ENCODE results near the gene SLC17A7.
"Not testable (repeated sequence)": the region's sequence is repeated elsewhere in the genome, so short reads cannot be mapped to it uniquely, and the experiment has no call there.

The SLC17A7 gene

DNA sequence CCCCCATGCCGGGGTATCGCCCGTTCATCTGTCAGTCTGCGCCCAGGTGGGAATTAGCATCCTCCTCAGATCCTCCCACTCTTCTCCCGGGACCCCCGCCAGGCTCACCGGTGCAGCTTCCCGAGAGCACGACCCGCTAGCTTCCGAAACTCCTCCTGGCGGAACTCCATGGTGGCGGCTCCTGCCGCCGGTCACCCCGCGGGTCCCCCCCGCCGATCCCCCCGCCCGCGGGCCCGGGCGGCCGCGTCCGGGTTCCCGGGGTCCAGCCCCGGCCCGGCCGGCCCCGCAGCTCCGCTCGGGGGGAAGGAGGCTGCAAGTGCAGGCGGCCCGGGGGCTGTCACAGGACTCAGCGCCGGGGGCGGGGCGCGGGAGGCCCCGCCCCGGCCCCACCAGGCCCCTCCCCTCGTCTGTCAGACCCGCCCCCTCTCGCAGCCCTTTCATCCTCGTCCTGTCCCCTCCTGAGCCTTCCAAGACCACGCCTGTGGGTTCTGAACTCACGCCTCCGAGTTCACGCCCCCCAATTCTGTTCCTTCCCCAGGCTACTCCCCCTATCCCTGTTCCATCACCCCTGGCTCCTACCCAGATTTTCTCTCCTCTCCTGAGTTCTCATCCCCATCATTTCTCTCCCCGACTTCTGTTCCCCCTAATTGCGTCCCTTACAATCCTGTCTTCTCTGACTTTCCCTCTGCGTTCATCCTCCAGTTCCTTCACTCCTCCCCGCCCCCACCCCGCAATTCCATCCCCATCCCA is at the start of gene SLC17A7:
Gene SLC17A7 (minus strand): TSS at position 318 of the 750 bp plus-strand sequence. CDS start 148 bp downstream, at position 170.
- DNase-seq (ENCODE audit: low read depth): no peak

DNA sequence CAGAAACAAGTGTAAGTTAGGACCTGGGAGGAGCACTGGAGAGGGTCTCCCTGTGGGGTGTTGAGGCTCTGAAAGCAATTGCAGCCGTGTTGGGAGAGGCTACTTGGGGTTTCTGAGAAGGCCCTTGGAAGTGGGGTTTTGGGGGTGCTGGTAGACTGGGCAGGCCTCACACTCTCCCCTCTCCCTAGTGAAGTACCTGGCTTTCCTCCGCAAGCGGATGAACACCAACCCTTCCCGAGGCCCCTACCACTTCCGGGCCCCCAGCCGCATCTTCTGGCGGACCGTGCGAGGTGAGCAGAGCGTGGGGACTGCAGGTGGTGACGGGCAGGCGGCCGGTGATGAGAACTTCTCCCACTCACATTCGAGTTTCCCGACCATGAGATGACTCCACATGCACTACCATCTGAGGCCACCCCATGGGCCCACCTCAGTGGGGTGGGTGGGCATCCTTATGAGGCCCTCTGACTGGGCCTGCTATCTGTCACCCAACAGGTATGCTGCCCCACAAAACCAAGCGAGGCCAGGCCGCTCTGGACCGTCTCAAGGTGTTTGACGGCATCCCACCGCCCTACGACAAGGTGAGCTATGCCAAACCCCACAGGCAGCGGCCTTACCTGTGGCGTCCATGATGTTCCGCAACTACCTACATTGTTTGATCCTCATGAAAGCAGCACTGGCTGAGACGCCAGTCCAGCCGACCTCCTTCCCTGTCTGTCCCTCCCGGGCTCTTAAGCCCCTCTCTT is 49.1 kb upstream of the SLC17A7 start:
- no peak for DNase-seq (ENCODE audit: low read depth)

DNA sequence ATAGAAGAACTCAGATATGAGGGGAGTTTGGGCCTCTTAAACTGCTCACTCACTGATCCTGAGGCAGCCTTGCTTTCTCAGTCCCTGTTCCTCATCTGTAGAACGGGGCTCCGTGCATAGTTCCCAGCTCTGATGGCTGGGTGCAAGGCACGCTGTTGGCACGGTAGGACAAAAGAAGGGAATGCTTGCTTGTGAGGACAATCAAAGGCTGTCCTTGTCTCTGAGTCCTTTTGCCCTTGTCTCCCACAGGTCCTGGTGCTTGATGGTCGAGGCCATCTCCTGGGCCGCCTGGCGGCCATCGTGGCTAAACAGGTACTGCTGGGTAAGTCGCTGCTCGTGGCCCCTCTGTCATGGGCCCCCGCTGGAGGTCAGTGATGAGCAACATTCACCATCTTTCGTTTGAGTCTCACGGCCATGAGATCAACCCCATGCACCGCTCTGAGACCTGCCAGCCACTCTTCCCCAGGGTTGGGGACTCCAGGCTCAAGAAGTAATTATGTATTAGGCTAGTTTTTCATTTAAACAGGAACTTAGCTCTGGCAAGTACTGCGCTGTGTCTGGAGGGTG is 48.4 kb upstream of the SLC17A7 start:
- DNase-seq (ENCODE audit: low read depth): no peak

DNA sequence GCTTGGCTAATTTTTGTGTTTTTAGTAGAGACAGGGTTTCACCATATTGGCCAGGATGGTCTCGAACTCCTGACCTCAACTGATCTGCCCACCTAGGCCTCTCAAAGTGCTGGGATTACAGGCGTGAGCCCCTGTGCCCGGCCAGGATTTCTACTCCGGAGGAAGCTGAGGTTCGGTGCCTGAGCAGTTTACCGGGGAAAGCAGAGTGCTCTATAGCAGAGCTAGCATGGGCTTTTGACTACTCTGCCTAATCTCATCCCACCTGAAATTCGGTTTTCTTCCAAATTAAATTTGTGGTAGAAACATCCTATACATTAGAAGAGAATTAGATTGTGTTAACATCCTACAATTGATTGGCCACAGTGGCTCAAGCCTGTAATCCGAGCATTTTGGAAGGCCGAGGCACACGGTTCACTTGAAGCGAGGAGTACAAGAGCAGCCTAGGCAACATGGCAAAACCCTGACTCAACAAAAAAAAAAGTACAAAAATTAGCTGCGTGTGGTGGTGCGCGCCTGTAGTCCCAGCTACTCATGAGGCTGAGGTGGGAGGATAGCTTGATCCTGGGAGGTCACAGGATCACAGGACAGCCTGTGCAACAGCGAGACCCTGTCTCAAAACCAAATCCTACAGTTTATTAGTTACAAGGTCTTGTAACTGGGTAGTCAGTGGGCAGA is 47.7 kb upstream of the SLC17A7 start:
- DNase-seq (ENCODE audit: low read depth): no peak

DNA sequence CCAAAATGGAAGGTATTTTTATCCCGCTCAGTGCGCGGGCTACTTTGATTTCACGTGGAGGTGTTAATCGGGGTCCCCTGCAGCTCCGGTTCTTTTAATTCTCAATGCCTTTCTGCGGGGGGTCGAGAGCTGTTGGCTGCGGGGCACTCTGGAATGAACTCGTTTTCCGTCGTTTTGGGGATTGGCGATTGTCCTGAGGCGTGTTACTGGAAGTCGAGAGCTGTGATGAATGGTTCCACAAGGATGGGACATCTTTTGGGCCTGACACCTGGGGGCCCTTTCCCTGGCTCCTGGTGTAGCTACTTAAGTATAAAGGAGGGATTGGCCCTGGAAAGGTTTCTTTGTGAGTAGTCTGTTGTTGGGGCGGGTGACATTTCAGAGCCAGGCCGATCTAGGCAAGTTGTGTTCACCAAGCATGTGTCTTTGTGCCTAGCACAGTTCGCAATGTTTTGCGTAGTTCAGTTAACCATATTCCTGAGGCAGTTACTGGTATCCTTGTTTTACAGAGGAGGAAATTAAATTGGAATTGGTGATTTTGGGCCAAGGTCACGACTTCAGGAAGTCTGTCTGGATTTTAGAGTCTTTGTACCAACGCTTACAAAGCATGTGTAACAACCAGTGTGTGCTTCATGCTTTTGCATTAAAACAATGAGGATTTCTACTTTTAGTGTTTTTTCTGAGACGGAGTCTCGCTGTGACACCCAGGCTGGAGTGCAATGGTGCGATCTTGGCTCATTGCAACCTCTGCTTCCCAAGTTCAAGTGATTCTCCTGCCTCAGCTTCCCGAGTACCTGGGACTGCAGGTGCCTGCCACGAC is 46.9 kb upstream of the SLC17A7 start:
- DNase-seq (ENCODE audit: low read depth): no peak

DNA sequence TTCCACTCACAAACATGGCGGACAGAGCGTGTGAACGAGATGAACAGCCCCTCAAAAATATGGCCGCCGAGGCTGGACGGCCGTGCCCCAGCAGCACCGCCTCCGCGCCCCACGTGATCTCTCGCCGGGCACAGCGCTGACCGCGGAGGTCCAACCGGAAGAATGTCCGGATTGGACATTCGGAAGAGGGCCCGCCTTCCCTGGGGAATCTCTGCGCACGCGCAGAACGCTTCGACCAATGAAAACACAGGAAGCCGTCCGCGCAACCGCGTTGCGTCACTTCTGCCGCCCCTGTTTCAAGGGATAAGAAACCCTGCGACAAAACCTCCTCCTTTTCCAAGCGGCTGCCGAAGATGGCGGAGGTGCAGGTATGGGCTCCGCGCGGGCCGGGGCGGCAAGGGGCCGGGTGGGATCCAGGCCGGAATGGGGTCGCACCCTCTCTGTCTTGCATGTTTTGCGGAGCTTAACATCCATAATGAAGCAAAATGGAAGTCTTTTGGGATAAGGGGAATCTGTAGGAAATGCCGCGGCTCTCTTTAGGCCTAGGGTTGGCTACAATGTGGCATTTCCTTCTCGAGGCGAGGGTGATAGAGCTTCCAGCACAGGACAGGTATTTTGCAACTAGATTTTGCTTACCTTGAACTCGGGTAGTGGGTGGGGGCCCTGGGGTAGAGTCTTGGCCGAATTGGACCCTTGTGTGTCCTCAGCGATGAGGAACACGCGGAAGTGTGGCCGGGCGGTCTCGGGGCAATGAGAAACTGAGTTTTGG is 46.1 kb upstream of the SLC17A7 start, which contains the start of gene RPL13A:
Gene RPL13A (plus strand): TSS at position 332 of the 769 bp plus-strand sequence. CDS start 22 bp downstream, at position 354.
- peak; percentile 98 for DNase-seq (ENCODE audit: low read depth)

DNA sequence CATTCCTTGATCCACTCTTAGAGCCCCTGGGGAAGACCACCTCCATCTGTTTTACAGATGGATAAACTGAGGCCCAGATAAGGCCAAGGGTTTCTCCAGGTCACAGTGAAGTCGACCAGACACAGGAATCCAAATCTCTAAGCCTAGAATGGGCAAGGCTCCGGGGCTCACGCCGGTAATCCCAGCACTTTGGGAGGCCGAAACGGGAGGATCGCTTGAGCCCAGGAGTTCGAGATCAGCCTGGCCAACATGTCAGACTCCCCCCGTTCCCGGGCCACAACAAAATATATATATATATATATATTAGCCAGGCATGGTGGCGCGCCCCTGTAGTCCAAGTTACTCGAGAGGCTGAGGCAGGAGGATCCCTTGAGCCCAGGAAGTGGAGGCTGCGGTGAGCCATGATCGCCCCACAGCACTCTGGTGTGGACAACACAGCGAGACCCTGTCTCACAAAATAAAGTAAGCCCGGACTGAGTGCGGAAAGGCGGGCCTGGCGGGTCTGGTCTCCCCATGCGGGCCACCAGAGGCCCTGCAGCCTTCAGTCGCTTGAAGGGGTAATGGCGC is 45.5 kb upstream of the SLC17A7 start:
- no peak for DNase-seq (ENCODE audit: low read depth)

DNA sequence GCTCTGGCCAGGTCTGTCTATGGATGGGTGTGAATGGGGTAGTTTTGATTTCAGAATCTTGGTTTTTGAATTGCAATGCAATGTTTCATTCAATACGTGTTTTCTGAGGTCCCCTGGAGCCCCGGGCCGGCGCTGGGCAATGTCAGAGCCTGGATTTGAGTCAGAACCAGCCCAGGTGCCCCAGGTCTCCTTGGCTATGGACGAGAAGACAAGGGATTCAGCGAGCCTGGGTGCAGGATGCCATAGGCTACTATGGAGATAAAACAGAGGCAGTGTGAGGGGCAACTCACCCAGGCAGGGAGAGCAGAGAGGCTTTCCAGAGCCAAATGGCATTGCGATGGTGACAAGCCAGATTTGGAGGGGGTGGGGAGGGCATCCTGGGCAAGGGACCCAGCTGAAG is 44.9 kb upstream of the SLC17A7 start:
- no peak for DNase-seq (ENCODE audit: low read depth)

DNA sequence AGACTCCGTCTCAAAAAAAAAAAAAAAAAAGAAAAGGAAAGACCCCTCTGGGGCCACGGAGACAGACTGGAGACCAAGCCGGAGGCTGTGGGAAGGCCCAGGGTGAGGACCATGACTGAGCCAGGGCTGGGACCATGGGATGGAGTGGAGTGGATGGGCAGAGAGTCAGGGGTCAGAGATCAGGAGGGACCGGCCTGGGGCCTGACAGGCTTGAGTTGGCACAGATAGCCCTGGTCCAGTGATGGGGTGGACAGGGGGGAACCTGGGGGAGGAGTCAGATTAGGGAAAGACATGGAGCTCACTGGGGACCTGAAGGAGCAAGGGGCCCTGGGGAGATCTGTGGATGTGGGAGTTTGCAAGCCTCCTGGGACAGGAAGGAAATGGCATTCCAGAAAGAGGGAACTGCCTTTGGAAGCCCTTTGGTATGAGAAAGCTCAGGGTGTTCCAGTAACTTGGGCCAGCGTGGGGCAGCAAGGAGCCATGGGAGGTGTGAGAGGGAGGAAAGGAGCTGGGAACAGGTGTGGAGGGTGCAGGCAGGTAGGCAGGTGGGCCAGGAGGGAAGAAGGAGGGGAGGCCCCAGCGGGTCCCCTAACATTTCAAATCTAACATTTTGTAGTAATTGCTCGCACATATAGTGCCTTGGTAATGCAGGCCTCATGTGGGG is 39.8 kb upstream of the SLC17A7 start:
- DNase-seq (ENCODE audit: low read depth): no peak

DNA sequence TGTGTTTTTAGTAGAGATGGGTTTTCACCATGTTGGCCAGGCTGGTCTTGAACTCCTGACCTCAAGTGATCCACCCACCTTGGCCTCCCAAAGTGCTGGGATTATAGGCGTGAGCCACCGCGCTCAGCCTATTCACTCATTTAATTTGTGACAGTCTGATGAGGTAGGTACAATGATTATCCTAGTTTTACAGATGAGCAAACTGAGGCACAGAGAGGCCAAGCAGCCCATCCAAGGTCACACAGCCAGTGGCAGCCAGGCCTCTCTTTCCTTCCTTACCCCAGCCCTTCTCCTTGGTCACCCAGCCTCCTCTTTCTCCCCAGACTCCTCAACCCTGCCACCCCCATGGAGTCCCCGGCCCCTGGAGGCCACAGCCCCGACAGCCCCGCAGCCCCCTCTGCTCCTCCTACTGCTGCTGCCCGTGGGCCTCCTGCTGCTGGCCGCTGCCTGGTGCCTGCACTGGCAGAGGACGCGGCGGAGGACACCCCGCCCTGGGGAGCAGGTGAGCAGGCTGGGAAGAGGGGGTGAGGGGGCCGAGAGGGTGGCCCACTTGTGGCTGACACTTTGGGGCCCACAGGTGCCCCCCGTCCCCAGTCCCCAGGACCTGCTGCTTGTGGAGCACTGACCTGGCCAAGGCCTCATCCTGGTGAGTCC is 38.8 kb upstream of the SLC17A7 start:
- no peak for DNase-seq (ENCODE audit: low read depth)

DNA sequence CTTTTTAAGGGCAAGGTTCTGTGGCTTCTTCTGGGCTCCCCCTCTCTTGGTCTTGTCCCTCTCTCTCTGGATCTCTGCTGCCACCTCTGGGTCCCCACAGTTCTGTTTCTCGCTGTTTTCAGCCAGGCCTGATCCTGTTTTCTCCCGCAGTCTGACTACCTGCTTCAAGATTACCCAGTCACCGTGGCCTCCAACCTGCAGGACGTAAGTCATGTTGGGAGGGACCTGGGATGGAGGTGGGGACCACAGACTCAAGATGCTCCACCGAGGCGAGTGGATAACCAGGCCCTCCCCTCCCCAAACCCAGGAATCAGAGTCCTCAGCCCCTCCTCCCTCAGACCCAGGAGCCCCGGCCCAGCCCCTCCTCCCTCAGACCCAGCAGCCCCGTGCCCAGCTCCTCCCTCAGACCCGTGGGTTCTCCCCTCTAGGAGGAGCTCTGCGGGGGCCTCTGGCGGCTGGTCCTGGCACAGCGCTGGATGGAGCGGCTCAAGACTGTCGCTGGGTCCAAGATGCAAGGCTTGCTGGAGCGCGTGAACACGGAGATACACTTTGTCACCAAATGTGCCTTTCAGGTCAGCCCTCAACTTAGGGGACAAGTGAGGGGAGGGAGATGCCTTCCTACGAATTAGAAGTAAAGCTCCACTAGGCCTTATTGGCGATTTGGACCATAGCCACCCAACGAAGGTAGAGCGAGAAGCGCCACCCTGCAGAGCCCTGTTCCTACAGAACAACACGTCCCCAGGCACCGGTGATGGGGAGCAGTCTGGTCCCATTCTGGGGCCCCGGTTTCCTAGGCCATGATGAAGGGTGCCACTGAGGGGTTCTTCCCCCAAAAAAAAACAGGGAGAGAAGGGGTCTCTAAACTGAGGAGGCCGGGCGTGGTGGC is 34.9 kb upstream of the SLC17A7 start:
- DNase-seq (ENCODE audit: low read depth): no peak

DNA sequence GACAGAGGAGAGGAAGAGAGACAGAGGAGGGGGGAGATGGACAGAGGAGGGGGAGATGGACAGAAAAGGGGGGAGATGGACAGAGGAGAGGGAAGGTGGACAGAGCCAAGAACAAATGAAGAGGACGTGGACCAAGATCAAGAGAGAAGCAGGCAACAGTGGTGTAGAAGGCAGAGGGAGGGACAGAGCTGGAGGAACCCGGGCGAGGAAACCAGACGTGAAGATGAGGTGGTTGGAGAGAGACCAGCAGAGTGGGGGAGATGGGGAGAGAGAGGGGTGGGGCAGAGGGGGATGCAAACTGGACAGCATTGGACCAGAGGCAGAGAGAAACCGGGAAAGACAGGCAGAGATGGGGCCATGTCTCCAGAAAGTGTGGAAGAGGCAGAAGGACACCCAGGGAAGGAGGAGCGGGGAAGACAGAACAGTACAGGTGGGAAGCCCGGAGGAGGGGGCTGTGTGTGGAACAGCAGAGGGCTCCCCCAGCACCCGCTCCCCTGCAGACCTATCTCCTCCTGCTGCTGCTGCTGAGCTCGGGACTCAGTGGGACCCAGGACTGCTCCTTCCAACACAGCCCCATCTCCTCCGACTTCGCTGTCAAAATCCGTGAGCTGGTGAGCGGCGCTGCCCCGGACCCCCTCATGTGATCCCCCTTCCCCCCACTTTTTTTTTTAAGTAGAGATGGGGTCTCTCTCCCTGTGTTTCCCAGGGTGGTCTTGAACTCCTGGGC is 34.0 kb upstream of the SLC17A7 start:
- DNase-seq (ENCODE audit: low read depth): no peak

DNA sequence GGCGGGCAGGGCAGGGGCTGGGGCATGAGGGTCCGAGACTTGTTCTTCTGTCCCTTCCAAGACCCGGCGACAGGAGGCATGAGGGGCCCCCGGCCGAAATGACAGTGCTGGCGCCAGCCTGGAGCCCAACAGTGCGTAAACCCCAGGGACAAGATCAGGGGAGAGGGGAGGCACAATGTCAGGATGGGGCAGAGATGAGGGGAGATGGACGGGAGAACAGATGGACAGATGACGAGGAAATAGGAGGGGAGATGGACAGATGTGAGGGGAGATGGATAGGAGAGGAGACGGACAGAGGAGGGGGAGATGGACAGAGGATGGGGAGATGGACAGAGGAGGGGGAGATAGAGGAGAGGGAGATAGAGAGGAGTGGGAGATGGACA is 33.2 kb upstream of the SLC17A7 start:
- no peak for DNase-seq (ENCODE audit: low read depth)

DNA sequence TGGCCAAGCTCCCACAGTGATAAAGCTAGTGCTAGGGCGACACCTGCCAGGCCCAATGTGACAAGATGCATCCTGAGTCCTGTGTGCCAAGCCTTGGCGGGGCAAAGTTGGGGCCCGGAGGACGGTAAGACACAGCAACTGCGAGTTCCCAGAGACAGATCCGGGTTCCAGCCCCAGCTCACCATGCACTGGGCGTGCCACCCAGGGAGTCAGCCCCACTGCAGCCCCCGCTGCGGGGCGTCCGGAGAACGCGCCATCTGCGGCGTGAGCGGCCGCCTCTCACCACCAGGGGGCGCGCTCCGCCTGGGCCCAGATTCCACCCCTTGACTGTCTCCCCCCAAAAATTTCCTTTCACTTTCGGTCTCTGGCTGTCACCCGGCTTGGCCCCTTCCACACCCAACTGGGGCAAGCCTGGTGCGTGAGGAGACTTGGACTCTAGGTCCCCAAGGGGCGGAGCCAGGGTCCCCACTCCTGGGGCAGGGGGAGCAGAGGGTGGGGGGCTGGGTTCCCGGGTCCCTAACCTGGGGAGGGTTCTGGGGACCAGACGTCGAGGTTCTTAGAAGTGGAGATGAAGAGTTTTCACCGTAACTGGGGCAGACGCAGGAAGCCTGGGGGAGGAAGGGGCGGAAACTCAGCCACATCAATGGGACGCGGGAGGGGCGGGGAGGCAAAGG is 32.7 kb upstream of the SLC17A7 start, which contains the start of gene FLT3LG:
Gene FLT3LG (plus strand): TSS at position 348 of the 674 bp plus-strand sequence. CDS start 425 bp downstream, outside the sequence.
- peak; percentile 70 for DNase-seq (ENCODE audit: low read depth)

DNA sequence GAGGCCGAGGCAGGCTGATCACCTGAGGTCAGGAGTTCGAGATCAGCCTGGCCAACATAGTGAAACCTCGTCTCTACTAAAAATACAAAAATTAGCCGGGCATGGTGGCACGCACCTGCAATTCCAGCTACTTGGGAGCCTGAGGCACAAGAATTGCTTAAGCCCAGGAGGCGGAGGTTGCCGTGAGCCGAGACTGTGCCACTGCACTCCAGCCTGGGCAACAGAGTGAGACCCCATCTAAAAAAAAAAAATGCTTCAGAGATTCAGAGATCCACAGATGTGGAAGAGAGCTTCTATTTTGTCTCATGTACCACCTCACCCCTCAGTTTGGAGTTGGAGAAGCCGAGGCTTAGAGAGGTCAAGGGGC is 32.2 kb upstream of the SLC17A7 start:
- DNase-seq (ENCODE audit: low read depth): not testable (repeated sequence)

DNA sequence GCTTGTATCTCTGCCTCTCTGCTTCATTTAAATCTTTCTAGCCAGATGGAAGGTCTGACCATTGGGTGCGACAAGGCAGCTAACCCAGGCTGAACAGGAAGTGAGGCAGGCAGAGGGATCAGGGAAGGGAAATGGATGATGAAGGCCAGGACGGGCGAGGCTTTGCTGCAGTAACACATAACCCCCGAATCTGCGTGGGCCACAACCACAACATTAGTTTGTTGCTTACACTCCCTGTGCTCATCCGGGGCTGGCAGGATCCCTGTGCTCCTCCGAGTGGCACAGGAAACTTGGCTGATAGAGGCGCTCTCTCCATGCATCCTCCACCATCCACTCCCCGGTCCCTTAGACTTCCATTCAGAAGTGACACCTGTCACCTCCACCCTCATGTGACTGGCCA is 31.6 kb upstream of the SLC17A7 start:
- DNase-seq (ENCODE audit: low read depth): no peak

DNA sequence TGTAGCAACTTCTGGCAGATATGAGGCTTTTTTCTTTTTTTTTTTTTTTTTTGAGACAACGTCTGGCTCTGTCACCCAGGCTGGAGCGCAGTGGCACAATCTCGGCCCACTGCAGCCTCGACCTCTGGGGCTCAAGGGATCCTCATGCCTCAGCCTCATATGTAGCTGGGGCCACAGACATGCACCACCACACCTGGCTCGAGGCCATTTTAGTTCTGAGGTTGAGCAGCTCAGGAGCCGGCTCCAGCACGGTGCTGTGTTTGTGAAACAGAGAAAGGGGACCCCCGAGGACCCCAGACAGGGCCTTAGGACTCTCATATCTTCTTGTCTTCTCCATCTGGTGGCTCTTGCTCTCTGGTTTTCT is 29.3 kb upstream of the SLC17A7 start:
- DNase-seq (ENCODE audit: low read depth): no peak

Measured in stromal cell of bone marrow (primary cell).